Stimulated activated naive CD8-positive, alpha-beta T cell treated with anti-CD3 and anti-CD28 coated beads, Interleukin-15, Interleukin-2, amounts not matched to agents 100 ng/mL and 50 ng/mL, for 24 hours (primary cell): ENCODE results near the gene MICU2.

Experiments used
- H3K27ac Mint-ChIP-seq: one replicate; pipeline ENCODE4 v1.8.0; 2021; ENCODE audit warnings: mild to moderate bottlenecking, mixed read lengths
- H3K27me3 Mint-ChIP-seq: one replicate; pipeline ENCODE4 v1.8.0; 2021; ENCODE audit warnings: mixed read lengths
- H3K36me3 Mint-ChIP-seq: one replicate; pipeline ENCODE4 v1.8.0; 2021; ENCODE audit warnings: low read depth, mixed read lengths
- H3K4me1 Mint-ChIP-seq: one replicate; pipeline ENCODE4 v1.8.0; 2021; ENCODE audit warnings: low read depth, mixed read lengths
- H3K4me3 Mint-ChIP-seq: one replicate; pipeline ENCODE4 v1.8.0; 2021; ENCODE audit warnings: mild to moderate bottlenecking, mixed read lengths
- H3K9me3 Mint-ChIP-seq: one replicate; pipeline ENCODE4 v1.8.0; 2021; ENCODE audit warnings: mixed read lengths

Gene MICU2

DNA sequence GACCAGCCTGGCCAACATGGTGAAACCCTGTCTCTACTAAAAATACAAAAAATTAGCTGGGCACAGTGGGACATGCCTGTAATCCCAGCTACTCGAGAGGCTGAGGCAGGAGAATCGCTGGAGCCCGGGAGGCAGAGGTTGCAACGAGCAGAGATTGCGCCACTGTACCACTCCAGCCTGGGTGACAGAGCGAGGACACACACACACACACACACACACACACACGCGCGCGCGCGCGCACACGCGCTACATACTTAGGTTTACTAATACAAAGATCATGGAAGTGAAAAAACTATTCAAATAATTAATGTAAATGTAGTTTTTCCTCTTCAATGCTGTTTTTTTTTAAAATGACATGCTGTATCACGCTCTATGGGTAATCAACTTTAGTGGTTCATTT lies 86.4 kb downstream of the MICU2 start:
- Mint-ChIP-seq H3K4me3 (no peak overlapping the region), H3K4me1 (no peaks in the 10 kb centered on the region), H3K27ac (no peak overlapping the region), H3K9me3 (no peaks in the 10 kb centered on the region), H3K27me3 (no peaks in the 10 kb centered on the region), H3K36me3 (peaks cover 46% of the 10 kb centered on the region)

DNA sequence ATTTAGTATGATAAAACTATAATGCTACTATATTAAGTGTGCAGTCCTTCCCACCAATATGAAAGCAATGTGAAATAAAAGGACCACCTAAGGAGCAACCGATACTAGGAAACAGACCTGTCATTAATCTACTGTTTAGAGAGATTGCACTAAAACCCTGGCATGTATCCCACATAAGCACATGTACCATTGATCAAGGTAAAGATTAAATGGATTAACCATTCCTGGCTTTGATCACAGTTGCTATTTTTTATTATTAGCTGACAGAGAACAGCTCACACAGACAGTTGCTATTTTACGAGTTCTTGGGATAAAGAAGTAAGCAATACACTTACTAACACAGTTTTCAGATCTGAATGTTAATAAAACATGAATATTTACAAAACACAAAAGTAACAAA lies 87.2 kb downstream of the MICU2 start:
- peaks cover 41% of the 10 kb centered on the region for H3K36me3 Mint-ChIP-seq
- no peaks in the 10 kb centered on the region for H3K9me3 Mint-ChIP-seq
- no peak overlapping the region for H3K27ac Mint-ChIP-seq
- H3K4me1 Mint-ChIP-seq = no peaks in the 10 kb centered on the region
- H3K27me3 Mint-ChIP-seq = no peaks in the 10 kb centered on the region
- no peak overlapping the region for H3K4me3 Mint-ChIP-seq

DNA sequence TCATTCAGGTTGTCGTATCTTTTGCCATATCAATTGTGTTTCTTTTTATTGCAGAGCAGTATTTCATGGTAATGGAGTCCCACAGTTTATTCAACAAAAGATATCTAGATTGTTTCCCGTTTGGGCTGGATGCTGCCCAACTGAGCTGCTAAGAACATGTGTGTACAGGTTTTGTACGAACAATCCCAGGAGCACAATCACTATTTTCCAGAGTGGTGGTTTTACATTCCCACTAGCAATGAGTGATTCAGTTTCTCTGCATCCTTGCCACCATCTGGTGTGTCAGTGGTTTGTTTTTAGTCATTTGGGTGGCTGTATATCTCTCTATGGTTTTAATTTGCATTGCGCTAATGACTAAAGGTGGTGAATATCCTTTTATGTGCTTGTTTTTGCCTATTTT lies 92.1 kb downstream of the MICU2 start:
- no peaks in the 10 kb centered on the region for H3K27me3 Mint-ChIP-seq
- H3K9me3 Mint-ChIP-seq = no peaks in the 10 kb centered on the region
- H3K4me3 Mint-ChIP-seq = no peak overlapping the region
- peaks cover 38% of the 10 kb centered on the region for H3K36me3 Mint-ChIP-seq
- H3K27ac Mint-ChIP-seq = no peak overlapping the region
- H3K4me1 Mint-ChIP-seq = no peaks in the 10 kb centered on the region

DNA sequence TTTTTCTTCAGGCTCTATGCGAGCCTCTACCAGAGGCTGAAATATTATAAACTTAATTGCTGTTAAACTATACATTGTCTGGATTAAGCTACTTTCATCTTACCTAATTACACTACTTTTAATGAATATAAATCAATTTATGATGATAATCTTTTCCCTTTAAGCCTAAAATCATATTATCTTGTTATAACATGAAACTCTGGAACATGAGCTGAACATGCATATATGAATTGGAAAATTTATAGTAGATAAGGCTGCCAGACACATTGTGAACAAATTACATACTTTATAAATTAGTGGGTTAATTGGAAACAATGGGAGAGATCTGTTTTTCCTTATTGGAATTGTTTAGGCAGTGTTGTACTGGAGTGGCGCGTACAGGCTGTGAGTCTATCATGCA lies 99.6 kb downstream of the MICU2 start:
- no peak overlapping the region for H3K4me3 Mint-ChIP-seq
- no peak overlapping the region for H3K27ac Mint-ChIP-seq
- H3K9me3 Mint-ChIP-seq = no peaks in the 10 kb centered on the region
- no peaks in the 10 kb centered on the region for H3K27me3 Mint-ChIP-seq
- H3K36me3 Mint-ChIP-seq = peaks cover 45% of the 10 kb centered on the region
- no peaks in the 10 kb centered on the region for H3K4me1 Mint-ChIP-seq

DNA sequence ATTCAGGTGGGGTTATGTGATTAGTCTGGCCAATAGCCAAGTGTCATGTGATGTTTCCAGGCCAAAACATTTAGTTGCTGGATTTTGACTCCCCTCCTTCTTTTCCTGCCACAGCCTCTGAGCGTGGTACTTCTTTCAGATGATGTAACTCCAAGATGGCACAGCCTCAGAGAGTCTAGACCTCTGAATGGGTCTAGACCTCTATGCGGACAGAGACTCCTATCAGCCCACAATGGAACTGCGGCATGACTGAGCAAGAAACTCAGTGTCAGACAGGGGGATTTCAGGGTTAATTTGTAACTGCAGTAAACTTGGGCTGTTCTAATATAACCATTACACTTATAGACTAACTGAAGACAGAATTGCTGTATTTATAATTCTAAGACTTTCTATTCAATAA lies 102.3 kb downstream of the MICU2 start:
- H3K4me3 Mint-ChIP-seq = no peak overlapping the region
- no peak overlapping the region for H3K27ac Mint-ChIP-seq
- H3K9me3 Mint-ChIP-seq = no peaks in the 10 kb centered on the region
- H3K27me3 Mint-ChIP-seq = no peaks in the 10 kb centered on the region
- no peaks in the 10 kb centered on the region for H3K4me1 Mint-ChIP-seq
- peaks cover 44% of the 10 kb centered on the region for H3K36me3 Mint-ChIP-seq

DNA sequence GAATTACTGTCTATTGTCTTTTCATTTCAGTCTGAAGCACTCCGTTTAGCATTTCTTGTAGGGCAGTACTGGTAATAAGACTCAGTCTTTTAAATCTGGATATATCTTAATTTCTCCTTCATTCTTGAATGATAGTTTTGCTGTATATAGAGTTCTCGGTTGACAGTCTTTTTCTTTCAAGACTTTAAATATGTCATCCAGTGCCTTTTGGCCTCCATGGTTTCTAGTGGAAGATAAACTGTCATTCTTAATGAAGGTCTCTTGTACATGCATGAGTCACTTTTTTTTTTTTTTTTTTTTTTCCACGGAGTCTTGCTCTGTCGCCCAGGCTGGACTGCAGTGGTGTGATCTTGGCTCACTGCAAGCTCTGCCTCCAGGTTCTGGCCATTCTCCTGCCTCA lies 117.6 kb downstream of the MICU2 start:
- Mint-ChIP-seq H3K9me3 (peaks cover 19% of the 10 kb centered on the region), H3K4me3 (no peak overlapping the region), H3K27me3 (peaks cover 2% of the 10 kb centered on the region), H3K36me3 (peaks cover 28% of the 10 kb centered on the region), H3K27ac (no peak overlapping the region), H3K4me1 (no peaks in the 10 kb centered on the region)

DNA sequence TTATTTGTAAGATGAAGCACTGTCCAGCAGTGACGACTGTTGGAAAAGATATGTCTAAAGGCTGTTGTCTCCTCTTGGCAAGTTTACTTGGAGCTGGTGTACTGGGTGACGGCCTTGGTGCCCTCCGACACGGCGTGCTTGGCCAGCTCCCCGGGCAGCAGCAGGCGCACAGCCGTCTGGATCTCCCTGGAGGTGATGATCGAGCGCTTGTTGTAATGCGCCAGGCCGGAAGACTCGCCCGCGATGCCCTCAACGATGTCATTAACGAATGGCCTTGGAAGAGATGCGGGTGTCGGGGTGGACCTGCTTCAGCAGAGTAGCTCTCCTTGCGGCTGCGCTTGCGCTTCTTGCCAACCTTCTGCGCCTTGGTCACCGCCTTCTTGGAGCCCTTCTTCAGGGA lies 120.2 kb downstream of the MICU2 start:
- H3K4me3 Mint-ChIP-seq = no peak overlapping the region
- H3K27ac Mint-ChIP-seq = no peak overlapping the region
- peaks cover 13% of the 10 kb centered on the region for H3K27me3 Mint-ChIP-seq
- H3K9me3 Mint-ChIP-seq = peaks cover 6% of the 10 kb centered on the region
- peaks cover 12% of the 10 kb centered on the region for H3K36me3 Mint-ChIP-seq
- H3K4me1 Mint-ChIP-seq = peaks cover 2% of the 10 kb centered on the region

DNA sequence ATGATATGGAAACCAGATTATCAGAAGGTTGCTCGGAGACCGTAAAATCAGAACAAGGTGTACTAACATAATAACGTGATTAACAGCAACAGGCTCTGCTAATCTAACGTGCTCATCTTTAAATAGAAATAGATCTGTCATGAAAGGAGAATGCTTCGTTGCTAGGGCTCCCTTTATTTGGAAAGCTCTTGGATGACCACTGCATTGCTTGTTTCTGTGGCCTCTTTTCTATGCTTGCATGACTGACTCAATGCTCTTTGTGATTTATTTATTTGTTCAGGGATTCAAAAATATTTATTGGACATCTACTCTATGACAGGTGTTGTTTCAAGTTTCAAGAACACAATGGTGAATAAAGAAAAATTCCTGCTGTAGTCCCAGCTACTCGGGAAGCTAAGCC lies 122.6 kb downstream of the MICU2 start:
- Mint-ChIP-seq H3K27ac (no peak overlapping the region), H3K9me3 (peaks cover 5% of the 10 kb centered on the region), H3K4me3 (no peak overlapping the region), H3K4me1 (peaks cover 10% of the 10 kb centered on the region), H3K27me3 (peaks cover 13% of the 10 kb centered on the region), H3K36me3 (peaks cover 5% of the 10 kb centered on the region)

DNA sequence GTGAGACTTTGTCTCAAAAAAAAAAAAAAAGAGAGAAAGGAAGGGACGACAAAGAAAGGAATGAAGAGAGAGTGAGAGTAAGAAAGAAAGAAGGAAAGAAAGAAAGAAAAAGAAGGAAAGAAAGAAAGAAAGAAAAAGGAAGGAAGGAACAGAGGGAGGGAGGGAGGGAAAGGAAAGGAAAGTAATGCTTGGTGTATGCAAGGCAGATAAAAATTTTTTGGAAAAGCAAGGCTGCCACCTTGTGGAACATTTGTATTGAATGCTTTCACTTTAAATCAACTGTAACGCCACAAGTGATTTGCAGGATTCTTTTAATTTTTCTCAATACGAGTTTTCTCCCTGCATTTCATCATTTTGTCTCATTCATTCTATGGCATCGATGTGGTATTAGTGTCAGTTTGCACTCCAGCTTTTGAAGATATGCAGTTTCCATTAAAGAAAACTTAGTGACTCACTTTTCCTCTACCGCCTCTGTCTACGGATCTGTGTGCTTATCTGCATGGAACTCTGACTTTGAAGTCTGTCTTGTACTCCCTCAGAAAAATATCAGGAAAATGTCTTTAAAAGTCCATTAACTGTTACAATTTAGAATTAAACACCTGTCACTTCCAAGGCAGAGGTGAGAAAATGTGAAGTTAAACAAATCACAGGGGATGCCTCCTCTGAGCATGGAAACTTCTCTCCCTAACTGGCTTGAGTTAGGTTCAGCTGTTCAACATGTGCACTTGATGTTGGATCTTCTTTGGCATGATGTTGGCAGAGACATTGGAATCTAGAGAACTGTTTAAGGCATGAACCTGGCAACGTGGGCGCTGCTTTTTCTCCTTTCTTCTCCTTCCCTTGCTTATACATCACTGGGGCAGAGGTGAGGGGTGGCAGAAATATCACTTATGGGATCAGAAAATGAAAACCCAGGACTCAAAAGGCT lies 124.8 kb downstream of the MICU2 start:
- H3K4me3 Mint-ChIP-seq = peak overlapping the region; percentile 21
- peaks cover 13% of the 10 kb centered on the region for H3K27me3 Mint-ChIP-seq
- H3K27ac Mint-ChIP-seq = no peak overlapping the region
- H3K4me1 Mint-ChIP-seq = peaks cover 10% of the 10 kb centered on the region
- H3K36me3 Mint-ChIP-seq = no peaks in the 10 kb centered on the region
- no peaks in the 10 kb centered on the region for H3K9me3 Mint-ChIP-seq

DNA sequence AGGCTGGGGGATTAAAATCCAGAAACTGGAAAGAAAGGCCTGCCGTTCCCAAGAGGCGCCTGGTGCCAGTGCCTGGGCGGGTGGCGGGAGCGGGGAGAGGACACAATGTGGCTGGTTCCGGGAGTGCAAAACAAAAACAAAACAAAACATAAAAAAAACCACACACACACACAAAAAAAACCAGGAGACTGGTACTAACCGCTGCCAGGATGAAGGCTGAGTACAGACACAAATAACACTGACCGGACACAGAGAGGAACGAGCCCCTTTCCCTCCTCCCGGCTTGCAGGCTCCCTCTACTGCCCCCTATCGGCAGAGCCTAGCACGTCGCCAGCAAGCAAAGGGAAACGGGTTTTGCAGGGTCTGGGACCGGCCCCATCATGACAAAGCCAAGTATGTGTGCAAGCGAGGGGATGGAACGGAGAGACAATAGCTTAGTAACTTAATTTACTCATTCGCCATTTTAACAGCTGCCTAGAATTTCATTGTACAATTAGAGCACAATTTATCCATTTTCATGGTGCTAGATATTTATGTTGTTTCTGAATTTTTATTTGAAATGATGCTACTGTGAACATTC lies 127.0 kb downstream of the MICU2 start:
- Mint-ChIP-seq H3K4me3 (peak overlapping the region; percentile 84), H3K9me3 (no peaks in the 10 kb centered on the region), H3K27me3 (peaks cover 13% of the 10 kb centered on the region), H3K36me3 (no peaks in the 10 kb centered on the region), H3K27ac (peak overlapping the region; percentile 68), H3K4me1 (peaks cover 10% of the 10 kb centered on the region)

DNA sequence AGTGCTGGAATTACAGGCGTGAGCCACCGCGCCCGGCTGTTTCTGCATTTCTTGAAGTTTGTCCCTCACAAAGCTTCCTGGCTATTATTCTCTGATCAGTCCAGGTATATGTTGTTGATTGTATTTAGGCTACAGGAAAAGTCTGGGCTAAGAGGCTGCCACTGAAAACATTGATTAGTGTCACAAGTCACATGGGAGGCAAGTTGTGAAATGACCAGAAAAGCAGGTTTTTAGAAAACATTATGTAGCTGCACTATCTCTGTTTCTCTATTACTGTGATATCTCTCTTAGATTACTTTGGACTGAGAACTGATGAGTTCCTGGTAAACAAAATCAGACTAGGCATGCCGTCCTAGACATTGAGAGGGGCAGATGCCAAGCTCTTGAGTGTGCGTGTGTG lies 128.9 kb downstream of the MICU2 start:
- peaks cover 7% of the 10 kb centered on the region for H3K27me3 Mint-ChIP-seq
- H3K27ac Mint-ChIP-seq = no peak overlapping the region
- H3K9me3 Mint-ChIP-seq = peaks cover 4% of the 10 kb centered on the region
- no peak overlapping the region for H3K4me3 Mint-ChIP-seq
- peaks cover 10% of the 10 kb centered on the region for H3K4me1 Mint-ChIP-seq
- no peaks in the 10 kb centered on the region for H3K36me3 Mint-ChIP-seq

DNA sequence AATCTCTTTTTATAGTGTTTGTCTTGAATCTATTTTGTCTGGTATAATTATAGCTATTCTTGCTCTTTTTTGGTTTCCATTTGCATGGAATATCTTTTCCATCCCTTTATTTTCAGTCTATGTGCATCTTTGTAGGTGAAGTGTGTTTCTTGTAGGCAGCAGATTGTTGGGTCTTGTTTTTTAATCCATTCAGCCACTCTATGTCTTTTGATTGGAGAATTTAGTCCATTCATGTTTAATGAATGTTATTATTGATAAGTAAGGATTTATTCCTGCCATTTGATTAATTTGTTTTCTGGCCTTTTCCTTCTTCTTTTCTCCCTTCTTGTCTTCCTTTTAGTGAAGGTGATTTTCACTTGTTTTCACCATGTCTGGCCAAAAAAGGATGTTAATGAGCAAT lies 133.2 kb downstream of the MICU2 start:
- Mint-ChIP-seq H3K27ac (no peak overlapping the region), H3K9me3 (peaks cover 7% of the 10 kb centered on the region), H3K4me3 (no peak overlapping the region), H3K36me3 (no peaks in the 10 kb centered on the region), H3K4me1 (no peaks in the 10 kb centered on the region), H3K27me3 (no peaks in the 10 kb centered on the region)

DNA sequence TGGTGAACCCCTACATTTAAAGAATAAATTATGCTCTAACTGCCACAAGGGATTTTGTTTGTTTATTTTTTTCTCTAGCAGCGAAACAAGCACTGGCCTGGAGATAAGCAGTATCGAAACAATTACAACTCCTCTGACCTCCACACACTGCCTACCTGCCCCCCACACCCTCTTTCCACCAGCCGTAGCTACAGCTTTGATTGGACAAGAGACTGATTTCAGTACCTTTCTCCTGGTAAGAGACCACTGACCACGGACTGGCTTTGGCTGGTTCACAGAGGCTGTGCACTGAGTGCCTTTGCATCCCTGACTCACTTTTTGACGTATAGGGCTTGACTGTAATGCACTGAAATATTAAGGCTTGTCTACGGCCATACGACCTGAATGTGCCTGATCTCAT lies 137.4 kb downstream of the MICU2 start:
- no peak overlapping the region for H3K27ac Mint-ChIP-seq
- no peak overlapping the region for H3K4me3 Mint-ChIP-seq

DNA sequence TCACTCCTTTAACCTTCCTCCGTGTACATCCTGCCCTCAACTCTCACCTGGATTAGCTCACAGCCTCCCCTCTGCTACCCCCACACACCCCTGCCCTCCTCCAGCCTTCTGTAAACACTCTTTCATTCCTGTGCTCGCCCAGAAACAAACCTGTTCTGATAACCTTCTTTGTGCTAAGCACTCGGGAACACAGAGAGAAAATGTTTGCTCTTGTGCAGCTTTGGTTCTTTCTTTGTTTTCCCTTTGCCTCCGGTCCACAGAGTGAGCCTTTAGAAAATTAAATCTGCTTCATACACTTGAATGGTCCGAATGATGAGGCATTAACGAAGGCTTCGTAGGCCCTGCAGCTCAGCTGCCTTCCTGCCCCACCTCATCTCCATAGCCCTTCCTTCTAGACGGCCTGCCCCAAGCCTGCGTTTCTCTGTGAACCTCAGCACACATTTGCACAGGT lies 138.2 kb downstream of the MICU2 start:
- H3K36me3 Mint-ChIP-seq = no peaks in the 10 kb centered on the region
- H3K4me3 Mint-ChIP-seq = no peak overlapping the region
- peaks cover 4% of the 10 kb centered on the region for H3K9me3 Mint-ChIP-seq
- no peaks in the 10 kb centered on the region for H3K27me3 Mint-ChIP-seq
- no peak overlapping the region for H3K27ac Mint-ChIP-seq
- H3K4me1 Mint-ChIP-seq = no peaks in the 10 kb centered on the region

More for the DNA sequence above, 137.4 kb downstream of the MICU2 start:
- no peaks in the 10 kb centered on the region for H3K27me3 Mint-ChIP-seq
- H3K4me1 Mint-ChIP-seq = no peaks in the 10 kb centered on the region
- H3K36me3 Mint-ChIP-seq = no peaks in the 10 kb centered on the region
- H3K9me3 Mint-ChIP-seq = peaks cover 5% of the 10 kb centered on the region

DNA sequence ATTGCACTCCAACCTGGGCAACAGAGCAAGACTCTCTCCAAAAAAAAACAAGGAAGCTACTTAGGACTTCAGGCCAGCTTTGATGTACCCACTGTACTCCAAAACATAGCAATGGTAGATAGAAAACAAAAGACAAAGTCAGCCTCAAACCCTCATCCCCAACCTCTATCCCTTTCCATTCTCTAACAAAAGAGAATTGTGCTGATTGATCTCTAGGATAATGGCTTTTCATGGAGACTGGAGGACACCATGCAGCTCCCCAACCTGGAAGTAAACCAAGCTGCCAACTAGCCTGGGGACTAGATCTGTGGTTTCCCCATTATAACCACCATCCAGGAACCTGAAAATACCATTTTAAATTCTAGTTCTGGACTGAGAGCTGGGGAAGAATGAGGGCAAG lies 140.5 kb downstream of the MICU2 start:
- H3K27me3 Mint-ChIP-seq = no peaks in the 10 kb centered on the region
- no peaks in the 10 kb centered on the region for H3K9me3 Mint-ChIP-seq
- H3K4me3 Mint-ChIP-seq = no peak overlapping the region
- no peaks in the 10 kb centered on the region for H3K36me3 Mint-ChIP-seq
- H3K27ac Mint-ChIP-seq = no peak overlapping the region
- H3K4me1 Mint-ChIP-seq = peaks cover 5% of the 10 kb centered on the region
